Measurements from ENCODE around the gene IPCEF1.

IPCEF1 gene, protein sequence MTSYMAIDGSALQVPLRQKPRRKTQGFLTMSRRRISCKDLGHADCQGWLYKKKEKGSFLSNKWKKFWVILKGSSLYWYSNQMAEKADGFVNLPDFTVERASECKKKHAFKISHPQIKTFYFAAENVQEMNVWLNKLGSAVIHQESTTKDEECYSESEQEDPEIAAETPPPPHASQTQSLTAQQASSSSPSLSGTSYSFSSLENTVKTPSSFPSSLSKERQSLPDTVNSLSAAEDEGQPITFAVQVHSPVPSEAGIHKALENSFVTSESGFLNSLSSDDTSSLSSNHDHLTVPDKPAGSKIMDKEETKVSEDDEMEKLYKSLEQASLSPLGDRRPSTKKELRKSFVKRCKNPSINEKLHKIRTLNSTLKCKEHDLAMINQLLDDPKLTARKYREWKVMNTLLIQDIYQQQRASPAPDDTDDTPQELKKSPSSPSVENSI

DNA sequence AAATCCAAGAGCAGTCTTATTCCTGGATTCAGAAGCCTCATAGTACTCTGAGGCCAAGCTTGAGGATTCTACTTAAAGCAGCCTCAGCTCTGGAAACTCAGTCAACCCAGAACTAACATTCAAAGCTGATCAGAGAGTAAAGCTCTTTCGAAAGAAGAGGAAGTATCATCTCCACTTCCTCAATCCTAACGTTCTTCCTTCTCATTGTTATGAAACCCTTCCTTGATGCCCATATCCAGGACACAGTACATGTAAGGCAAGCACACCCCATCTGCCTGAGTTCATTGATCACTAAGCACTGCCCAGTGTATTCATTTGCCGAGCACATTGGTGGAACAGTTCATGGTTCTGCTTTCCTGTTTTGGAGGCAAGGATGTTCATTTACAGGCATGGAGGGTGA lies at the start of gene IPCEF1:
TSS of gene IPCEF1 (minus strand) at position 114 of the 400 bp plus-strand sequence. CDS start 90,856 bp downstream, outside the sequence.
- DNase-seq = no peak

DNA sequence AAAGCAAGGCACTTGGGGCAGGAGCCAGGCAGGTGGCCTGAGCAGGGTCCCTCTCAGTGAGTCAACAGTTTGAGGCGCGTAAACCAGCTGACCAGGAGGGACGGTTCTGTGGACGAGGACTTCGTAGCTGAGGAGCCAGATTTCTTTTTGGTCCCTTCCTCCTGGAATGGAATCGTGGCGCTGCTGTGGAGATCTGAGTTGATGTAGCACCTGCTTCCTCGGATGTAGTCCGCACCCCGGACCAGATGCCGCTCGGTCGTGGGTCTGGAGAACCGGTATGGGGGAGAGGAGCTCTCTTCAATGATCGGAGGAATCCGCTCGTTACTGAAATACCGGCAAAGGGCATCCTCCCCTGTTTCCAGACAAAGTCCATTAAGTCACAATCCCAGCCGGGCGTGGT lies 49.7 kb upstream of the IPCEF1 start:
- no peak for DNase-seq

DNA sequence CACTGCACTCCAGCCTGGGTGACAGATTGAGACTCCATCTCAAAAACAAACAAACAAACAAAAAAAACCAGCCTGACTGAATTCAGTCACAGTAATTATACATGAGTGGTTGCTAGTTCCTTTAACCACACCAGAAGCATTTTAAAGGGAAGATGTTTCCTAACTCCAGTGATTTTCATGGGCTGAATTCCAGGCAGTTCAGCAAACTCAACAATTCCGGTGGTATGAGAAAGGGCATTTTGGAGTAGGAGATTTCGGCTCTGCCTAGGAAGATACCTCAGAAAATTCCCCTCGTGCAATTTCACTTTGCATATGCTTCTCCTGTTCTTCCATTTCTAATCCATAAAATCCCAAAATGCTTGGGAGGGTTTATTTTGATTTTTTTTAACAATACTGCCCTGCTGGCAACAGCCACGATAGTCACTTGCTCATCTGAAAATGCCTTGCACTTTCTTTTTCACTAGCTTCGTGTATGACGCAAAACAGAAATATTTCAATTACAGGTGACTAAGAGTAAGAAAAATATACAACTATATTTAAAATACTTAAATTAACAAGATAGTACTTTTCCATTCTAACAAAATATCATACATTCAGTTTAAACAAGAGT lies 48.3 kb upstream of the IPCEF1 start:
- DNase-seq = no peak

DNA sequence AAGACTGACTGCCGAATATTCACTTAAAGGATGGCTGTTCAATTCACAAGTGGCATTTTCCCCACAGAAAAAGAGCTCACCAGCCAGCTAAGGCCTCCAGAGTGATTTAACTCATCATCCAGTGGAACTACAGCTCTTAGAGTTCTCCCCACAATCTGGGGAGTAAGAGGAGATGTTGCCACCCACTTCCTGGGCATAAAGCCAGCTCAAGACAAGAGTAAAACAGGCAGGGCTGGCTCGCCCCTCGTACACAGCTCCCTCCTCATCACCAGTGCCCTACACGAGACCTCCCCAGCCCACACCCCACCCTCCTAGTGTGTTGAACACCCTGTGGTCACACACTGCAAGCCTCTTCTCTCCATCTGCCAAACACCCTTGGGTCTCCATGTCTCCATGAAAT lies 47.2 kb upstream of the IPCEF1 start:
- no peak for DNase-seq

DNA sequence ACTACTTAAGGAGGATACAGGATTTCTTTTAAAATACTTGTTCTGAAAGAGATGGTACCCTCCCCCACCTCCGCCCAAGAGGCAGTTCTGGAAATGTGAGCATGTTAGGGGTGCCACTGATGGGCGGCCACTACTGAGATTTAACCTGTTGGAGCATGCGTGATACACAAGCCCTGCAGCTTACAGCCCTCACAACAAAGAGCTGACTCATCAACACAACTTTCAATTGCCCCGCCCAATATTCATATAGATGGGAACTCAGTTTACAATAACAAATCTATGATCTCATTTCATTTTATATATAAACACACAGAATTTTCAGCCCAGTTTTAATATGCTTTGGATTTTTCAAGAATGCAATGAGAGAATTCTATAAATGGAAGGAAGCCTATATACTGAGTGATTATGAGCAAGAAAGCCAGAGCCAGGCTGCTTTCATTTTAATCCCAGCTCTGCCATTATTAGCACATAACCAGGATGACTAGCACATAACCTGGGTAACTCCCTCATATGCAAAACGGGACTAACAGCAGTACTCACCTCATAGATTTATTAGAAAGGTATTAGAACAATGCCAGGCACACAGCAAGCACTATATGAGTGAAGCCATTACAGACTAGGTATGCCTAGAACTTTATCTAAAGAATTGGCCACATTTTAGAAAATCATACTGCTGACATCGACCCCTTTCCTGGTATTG lies 45.6 kb upstream of the IPCEF1 start:
- no peak for DNase-seq

DNA sequence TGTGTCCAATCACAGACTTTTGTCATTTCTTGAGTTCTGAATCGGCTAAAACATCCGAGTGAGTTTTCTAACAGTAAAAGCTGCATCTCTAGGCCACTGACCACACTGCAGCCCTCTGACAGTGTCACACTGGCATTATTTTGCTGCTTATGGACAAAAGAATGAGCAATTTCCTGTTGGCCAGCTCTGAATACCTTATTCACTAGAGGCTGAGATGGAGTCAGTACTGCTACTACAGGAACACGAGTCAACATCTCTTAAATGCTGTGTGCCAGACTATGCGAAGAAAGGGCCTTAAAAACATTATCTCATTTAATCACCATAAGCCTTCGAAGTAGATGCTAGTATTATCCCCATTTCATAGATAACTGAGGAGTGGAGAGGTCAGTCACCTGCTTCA lies 42.5 kb upstream of the IPCEF1 start:
- DNase-seq = no peak

DNA sequence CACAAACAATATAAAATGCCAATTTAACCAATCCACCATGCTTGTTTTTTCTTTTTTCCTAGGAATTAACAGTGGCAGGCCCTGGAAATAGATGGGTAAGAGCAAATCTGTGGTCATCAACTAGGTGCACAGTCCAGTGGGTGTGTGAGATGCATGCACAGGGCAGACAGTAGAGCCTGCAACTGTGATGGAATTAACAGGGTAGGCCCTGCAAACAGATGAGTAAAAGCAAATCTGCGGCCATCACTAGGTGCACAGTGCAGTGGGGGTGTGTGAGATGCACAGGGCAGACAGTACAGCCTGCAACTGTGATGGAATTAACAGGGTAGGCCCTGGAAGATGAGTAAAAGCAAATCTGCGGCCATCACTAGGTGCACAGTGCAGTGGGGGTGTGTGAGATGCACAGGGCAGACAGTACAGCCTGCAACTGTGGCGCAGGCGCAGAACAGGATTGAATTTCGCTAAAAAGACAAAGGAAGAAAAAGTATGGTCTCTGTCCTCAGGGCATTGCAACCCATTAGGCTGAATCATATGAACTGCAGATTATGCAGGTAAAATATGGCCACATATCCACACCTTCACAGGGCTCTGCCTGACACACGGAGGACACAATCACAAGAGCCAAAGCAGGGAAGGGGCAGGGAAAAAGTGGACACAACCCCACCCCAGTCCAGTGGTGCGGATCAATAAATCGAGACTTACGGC lies 41.0 kb upstream of the IPCEF1 start:
- no peak for DNase-seq

DNA sequence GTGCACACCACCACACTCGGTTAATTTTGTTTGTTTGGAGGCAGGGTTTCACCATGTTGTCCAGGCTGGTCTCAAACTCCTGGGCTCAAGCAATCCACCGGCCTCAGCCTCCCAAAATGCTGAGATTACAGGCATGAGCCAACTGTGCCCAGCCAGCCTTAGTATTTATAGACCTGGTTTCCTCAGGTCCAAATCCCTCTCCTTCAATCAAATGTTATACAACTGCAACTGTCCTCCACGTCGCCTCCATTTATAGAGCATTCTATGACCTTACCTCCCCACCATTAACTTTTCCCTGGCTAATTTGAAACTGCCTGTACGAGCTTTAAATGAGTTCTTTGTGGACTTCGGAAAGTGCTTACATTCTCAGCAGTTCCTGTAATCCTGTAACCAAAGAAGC lies 39.3 kb upstream of the IPCEF1 start:
- no peak for DNase-seq

DNA sequence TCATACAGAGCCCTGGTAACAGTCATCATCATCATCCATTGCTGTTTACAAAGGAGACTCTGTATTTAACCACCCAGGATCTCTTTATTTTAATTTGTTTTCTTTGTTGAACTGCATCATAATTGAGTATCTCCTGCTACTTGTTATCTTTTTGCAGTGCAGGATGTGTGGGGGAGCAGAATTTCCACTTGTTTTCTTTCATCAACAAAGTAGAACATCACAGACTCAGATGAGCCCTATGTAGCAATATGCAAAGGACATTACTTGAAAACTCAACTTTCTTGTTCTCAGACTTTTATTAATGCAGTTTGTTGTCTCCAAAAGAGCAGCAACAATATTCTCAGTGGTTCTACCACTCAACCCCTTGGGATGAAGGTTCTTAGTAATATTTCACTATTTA lies 38.7 kb upstream of the IPCEF1 start:
- no peak for DNase-seq

DNA sequence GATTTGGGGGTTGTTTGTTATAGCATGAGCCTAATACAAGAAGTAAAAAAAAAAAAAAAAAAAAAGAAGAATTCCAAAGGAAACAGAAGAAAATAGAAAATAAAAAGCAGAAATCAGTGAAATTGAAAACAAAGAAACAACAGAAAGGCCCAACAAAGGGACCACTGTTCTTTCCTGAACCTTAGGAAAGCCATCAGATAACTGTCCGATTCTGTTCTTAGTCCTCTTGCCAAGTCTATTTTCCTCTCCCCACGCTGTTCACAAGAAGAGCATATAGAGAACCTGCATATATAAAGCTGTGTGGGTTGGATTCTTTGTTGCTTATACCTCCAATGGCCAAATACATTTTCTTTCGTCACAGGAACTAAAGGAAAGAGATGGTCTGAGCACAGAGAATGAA lies 38.0 kb upstream of the IPCEF1 start:
- no peak for DNase-seq

DNA sequence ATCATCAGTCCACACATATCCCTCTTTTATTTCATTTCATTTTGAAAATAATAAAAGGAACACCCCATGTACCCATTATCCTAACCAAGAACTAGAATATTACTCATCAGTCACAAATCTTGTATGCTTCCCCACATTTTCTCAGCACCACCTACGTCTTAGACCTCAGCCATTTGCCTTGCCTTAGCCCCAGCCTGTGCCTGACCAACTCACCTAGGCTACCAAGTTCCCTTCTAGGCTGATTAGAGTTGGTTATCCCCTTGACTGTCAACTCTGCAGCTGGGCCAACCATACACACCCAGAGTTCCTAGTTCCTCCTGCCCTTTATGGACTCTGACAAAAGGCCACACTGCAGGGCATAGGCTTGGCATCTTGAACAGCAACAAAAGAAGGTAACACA lies 33.4 kb upstream of the IPCEF1 start:
- DNase-seq = no peak

DNA sequence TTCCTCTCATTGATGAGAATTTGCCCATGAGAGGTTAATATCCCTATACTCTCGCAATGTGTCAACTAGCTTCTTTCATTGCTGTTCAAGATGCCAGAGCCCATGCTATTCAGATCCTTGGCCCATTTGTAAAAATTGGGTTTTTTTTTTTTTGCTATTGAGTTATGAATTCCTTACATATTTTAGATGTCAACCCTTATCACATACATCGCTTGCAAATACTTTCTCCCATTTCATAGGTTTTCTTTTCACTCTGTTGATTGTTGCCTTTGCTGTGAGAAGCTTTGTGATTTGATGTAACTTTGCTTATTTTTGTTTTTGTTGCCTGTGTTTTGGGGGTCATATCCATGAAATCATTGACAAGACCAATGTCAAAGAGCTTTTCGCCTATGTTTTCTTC lies 32.2 kb upstream of the IPCEF1 start:
- no peak for DNase-seq

DNA sequence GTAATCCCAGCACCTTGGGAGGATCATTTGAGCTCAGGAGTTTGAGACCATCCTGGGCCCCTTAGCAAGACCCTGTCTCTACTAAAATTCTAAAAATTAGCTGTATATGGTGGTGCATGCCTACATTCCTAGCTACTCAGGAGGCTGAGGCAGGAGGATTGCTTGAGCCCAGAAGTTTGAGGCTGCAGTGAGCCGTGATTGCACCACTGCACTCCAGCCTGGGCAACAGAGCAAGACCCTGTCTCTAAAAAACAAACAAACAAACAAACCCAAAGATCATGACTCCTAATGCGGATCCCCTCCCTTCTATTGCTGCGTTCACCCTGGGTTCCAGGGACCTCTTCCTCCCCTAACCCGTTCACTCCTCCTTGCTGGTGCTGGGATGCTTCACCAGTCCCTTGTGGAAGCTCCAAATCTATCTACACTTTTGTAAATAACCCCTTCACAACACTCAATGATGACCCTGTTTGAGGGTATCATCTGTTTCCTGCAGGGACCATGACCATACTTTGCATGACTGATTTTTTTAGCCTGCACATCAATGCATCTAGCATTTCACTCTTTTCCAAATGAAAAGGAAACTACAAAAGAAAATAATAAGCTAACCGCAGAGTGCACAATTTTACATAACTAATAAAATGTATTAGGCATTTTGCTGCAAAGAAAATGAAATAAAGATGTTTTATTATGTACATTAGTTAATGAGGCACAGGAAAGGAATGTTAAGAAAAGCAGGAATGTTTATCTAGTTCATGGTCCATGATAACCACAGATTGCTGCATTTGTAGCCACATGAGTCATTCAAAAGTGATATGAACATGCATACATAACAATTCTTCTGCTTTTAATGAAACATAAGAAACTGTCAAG lies 30.5 kb upstream of the IPCEF1 start:
- DNase-seq = no peak

DNA sequence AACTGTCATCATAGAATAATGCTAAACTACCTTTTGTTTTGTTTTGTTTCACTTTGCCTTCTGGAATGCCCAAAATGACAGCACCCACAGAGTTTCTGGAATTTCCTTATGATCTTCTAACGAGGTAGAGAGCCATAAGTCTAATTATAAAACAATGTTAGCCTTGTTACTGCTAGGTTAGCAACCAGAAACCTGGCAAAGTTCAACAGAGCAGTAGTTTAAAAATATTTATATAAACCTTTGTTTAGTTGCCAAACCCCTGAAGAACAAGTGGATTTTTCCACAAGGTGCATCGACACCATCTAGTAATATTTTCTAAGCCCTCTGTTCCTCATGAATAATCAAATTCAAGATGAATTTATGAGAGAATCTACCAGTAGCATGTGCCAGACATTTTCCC lies 27.6 kb upstream of the IPCEF1 start:
- DNase-seq = no peak

DNA sequence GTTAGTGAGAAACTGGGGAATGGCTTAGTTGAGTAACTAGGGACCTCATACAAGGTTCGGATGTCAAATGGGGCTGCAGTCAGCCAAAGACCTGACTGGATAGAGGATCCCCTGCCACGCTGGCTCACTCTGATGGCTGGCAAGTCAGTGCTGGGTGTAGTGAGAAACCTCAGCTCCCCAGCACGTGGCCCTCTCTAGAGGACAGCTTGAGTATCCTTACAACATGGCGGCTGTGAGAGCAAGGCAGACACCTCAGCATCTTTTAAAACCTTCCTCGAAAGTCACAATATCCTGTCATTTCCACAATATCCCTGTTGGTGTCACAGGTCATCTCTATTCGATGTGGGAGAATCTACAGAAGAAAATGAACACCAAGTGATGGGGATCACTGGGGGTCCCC lies 26.7 kb upstream of the IPCEF1 start:
- no peak for DNase-seq

DNA sequence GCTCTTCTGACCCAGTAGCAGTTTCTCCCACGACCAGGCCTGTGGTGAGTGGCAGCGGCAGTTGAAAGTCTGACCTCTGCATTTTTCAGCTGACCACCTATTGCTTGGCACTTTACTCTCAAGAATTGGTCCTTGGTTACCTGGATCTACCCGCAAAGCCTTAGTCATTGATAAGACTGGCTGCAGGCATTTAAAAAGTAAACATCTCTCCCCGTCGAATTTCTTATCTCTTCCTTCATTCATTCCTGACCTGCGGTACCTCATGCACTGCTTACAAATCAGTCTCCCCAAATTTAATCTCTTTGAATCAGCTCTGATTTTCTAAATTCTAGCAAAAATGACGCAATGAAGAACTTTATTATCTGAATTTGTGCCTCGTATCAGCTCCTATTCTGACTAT lies 26.1 kb upstream of the IPCEF1 start:
- no peak for DNase-seq

DNA sequence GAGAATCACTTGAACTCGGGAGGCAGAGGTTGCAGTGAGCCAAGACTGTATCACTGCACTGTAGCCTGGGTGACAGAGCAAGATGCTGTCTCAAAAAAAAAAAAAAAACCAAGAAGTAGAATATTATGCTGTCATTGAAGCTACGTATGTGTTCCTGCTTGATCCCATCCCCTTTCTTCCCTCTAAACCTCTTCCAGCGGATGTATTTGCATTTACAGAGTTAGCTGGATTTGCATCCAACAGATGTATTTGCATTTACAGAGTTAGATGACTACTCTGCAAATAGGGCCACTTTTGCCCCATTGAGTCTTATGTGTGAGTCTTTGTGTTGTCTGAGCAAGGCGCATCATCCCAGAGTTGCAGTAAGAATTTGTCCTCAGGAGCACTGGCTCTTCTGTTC lies 24.9 kb upstream of the IPCEF1 start:
- DNase-seq = no peak

DNA sequence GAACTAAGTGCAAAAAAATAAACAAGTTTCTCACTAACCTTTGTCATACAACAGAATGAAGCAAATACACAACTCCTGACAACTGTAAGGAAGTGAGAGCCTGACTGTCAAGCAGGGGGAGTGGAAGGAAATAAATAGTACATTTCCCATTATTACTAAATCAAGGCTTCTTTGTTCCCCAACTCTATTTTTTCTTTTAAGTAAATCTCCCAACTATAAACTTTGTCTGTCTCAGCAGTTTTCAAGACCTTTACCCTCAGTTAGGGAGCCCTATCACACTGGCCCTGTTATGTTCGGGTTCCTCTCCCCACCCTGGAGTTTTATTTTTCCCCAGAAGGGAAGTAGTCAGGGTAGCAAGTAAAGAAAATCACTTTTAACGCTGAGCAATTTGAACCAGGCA lies 24.1 kb upstream of the IPCEF1 start:
- DNase-seq = no peak

DNA sequence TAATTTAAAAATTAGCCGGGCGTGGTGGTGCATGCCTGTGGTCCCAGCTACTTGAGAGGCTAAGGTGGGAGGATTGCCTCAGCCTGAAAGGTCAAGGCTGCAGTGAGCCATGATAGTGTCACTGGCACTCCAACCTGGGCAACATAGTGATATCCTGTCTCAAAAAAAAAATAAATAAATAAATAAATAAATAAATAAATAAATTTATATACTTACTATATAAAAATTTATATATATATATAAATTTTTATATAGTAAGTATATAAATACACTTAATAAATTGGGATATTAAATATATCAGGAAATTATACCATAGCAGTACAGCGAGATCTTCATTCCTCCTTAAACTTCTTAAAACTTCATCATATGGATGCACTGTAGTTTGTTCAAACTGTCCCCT lies 23.0 kb upstream of the IPCEF1 start:
- DNase-seq = no peak

DNA sequence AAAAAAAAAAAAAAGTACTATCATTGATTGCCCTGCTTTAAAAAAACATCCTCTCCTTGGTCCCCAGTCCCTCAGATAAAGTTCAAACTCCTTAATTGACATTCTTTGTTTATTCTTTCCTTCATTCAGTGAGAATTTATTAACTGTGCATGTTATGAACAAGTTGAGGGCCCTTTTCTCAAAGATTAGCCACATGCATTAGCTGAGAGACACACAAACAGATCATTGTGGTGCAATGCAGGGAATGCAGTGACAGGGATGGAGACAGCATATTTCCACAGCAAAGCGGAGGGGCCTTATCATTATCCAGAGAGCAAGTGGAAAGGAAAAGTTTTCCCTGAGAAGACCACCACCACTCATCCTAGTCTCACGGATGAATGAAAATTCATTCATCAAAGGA lies 21.9 kb upstream of the IPCEF1 start:
- DNase-seq = no peak

DNA sequence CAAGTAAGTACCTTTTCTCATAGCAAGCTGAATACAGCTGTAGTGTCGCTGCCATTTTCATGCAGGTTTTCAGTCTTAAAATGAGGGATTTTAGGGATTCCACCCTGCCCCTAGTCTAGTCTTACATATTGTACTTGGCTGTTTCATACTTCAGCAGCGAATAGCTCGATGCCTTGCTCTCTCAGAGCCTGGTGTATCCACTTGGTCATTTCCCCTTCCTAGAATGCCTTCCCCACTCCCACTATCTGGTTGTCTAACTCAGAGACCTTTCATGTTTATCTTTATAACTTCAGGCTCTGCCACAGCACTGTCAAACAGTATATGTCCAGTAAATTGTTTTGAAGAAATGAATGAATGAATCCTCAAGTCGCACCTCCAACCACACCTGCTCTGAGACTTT lies 21.1 kb upstream of the IPCEF1 start:
- no peak for DNase-seq

DNA sequence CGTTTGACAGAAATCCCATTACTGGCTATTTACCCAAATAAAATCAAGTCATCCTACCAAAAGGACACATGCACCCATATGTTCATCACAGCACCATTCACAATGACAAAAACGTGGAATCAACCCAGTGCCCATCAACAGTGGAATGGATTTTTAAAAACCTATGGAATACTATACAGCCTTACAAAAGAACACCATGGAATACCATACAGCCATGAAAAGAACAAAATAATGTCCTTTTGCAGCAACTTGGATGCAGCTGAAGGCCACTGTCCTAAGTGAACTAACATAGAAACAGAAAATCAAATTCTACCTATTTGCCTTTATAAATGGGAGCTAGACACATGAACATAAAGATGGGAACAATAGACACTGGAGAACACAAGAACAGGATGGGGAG lies 17.4 kb upstream of the IPCEF1 start:
- no peak for DNase-seq

DNA sequence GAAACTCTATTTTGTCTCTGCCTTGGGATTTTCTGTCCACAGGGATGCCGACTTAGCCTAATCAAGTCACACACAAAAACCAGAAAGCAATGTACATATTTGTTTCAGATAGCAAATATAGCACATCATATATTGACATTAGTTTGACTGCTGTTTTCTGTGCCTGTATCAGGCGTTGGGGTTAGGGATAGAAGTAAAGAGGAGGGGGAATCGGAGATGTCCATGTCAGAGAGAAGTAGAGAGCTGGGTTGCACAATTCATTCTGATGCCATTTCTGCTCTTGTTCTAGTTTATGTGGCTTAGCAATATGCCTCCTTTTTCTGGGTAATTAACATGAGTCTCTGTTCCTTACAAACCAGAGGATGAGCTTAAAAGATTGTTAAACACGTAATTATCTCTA lies 14.7 kb upstream of the IPCEF1 start:
- DNase-seq = no peak

All from activated CD4-positive, alpha-beta T cell treated with anti-CD3 and anti-CD28 coated beads, Interleukin-2, amount 50 U/mL, for 4 hours (primary cell).